Neural progenitor cell (in vitro differentiated cells): ENCODE data around the gene PDHX.

Experiments used
- CTCF ChIP-seq: fragments of 200-600 bp; sonication (generic); IDR thresholded peaks from 2 replicates; pipeline ENCODE4 v1.5.1; 2017; ENCODE audit warnings: antibody characterized with exemption, mild to moderate bottlenecking
- EZH2 ChIP-seq: fragments of 200-600 bp; sonication (generic); IDR thresholded peaks from 2 replicates; pipeline ENCODE4 v1.6.1; 2017; ENCODE audit warnings: antibody characterized with exemption, mild to moderate bottlenecking, moderate library complexity
- EZH2phosphoT487 ChIP-seq: fragments of 200-600 bp; sonication (generic); IDR thresholded peaks from 2 replicates; pipeline ENCODE4 v1.6.1; 2017; ENCODE audit warnings: antibody characterized with exemption

DNA sequence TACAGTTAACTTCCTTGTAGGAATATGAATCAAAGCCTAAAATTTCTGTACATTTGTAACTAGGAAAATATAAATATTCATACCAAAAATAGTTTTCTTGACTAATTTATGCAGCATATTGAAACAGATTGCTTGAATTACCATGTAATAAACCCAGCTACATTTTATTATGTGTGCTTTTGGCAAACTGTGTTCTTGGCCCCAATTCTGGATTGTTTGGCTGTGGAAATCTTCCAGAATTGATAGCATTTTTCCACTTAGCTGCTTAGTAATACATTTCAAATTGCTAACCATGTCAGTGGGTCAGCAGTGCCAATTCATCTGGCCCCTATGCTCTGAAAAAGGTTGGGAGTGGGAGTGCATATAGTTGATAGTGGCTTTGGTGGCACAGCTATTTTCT, 32.3 kb downstream of the PDHX start:
- TF ChIP-seq CTCF (no peak), EZH2 (no peak), EZH2phosphoT487 (no peak)
